ENCODE data around the gene MZF1.

DNA sequence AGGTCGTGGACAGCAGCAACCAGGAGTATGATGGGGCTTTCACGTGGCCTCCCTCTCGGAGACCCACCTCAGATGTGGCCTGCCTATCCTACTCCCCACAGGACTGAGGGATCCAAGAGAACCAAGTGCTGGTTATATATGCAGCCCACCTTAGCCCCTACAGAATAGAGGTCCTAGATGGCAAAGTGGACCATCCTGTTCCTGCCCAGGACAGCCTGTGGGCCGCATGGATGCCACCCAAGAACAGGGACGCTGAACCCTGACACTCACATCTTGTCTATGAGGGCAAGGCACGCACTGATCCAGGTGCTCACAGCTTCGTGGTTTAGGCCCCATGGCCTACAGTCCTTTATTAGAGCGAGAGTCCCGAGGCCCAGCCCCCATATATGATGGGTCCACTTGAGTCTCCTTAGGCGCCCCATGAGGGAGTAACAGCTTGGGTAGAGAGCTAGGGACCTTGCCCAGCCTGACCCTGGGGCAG lies 59.9 kb downstream of the MZF1 start:
- TF ChIP-seq, protein P1, sequence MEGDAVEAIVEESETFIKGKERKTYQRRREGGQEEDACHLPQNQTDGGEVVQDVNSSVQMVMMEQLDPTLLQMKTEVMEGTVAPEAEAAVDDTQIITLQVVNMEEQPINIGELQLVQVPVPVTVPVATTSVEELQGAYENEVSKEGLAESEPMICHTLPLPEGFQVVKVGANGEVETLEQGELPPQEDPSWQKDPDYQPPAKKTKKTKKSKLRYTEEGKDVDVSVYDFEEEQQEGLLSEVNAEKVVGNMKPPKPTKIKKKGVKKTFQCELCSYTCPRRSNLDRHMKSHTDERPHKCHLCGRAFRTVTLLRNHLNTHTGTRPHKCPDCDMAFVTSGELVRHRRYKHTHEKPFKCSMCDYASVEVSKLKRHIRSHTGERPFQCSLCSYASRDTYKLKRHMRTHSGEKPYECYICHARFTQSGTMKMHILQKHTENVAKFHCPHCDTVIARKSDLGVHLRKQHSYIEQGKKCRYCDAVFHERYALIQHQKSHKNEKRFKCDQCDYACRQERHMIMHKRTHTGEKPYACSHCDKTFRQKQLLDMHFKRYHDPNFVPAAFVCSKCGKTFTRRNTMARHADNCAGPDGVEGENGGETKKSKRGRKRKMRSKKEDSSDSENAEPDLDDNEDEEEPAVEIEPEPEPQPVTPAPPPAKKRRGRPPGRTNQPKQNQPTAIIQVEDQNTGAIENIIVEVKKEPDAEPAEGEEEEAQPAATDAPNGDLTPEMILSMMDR (IDR thresholded peaks at IDR 0.05; ENCODE audit: low read depth, low read length, missing input control) = no peak
- TF ChIP-seq RAD21 (IDR thresholded peaks at IDR 0.05) = no peak
- TF ChIP-seq, protein P2, sequence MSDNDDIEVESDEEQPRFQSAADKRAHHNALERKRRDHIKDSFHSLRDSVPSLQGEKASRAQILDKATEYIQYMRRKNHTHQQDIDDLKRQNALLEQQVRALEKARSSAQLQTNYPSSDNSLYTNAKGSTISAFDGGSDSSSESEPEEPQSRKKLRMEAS (IDR thresholded peaks at IDR 0.05) = no peak
- TF ChIP-seq, protein P3, sequence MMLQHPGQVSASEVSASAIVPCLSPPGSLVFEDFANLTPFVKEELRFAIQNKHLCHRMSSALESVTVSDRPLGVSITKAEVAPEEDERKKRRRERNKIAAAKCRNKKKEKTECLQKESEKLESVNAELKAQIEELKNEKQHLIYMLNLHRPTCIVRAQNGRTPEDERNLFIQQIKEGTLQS (IDR thresholded peaks at IDR 0.05) = no peak
